RKO (cell line): ENCODE results near the gene PDF.

Source experiments
- DNase-seq: peaks from one replicate; pipeline ENCODE4 v3.0.0-alpha.2; 2016; ENCODE audit warnings: low spot score

Gene PDF

GRCh38 chr16:69277413-69277812 is 53.0 kb downstream of the PDF start:
- no peak for DNase-seq
